Measurements from ENCODE around the gene ACTN1. TPM values are rescaled to one million over a fixed set of nuclear protein-coding genes. Genes with fewer than 3 reads are reported as not detected.
A peak's percentile ranks its signal among the peaks of the same experiment; 100 is the strongest.

The ACTN1 gene
- total RNA-seq, 1 experiment from 2014 or later = 212 TPM

DNA sequence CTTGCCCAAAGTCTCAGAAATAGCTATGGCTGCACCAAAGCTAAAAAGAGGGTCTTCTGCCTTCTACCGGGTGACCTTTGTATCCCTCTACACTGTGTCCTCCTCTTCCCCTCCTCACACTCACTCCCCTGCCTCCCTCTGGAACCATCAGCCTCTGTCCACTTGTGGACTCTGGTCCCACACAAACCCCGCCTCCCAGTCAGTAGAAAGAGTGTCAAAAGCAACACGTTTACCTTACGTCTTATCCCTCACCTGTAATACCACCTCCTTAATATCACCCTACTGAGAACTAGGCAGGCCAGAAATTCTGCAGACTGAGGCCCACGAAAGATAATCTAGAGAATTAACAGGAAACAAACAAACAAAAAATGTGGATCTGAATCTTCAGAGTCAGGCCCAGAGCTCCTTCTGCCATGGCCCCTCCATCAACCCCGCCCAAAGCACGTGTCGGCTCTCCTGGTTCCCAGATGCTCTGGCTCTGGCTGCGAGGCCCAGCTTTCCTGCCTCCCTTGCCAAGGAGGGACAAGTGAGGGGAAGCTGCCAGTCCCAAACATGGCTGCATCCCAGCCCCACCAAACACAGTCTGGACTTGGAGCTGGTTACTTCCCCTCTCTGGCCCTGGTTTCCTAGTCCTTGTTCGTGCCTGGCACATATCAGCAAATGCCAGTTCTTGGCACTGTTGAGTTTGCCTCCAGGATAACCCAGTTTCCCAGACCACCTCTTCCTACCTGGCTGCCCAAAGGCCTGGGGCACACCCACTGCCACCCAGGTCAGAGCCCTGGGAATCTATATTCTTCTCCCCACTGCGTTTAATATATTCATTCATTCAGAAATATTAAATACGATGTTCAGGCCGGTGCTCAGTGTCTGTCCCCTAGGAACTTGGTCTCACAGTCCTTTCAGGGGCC lies 2.7 kb downstream of the ACTN1 start:
- TSS peak; percentile 80 for BruUV-seq (replicated peaks)
- Histone ChIP-seq H3K4me1 (ENCODE audit: control insufficient read depth, insufficient read depth, low read length) (peaks cover 24% of the 10 kb centered on the region), H3K27me3 (ENCODE audit: control insufficient read depth, insufficient read depth, low read length) (no peaks in the 10 kb centered on the region), H3K9me3 (ENCODE audit: control insufficient read depth, insufficient read depth, low read depth, low read length) (no peaks in the 10 kb centered on the region), H3K27ac (ENCODE audit: low read length) (peak overlapping the region; percentile 90), H3K4me3 (ENCODE audit: low read depth in 2 of 2, low read length in 2 of 2) (peak overlapping the region; percentile 82), H3K36me3 (ENCODE audit: control insufficient read depth, insufficient read depth, low read length) (peaks cover 11% of the 10 kb centered on the region)
- ChIA-PET CTCF (interaction anchor here (0.9 kb wide), 1 partner anchor 65 kb away, joined by 4 read pairs; no protein-coding TSS in a partner anchor), POLR2A (interaction anchor here (0.6 kb wide), 1 partner anchor 34 kb away, joined by 4 read pairs; no protein-coding TSS in a partner anchor)
- ATAC-seq (no peak), DNase-seq (ENCODE audit: low read depth, low spot score) (no peak)
- intact Hi-C loops (cut with micrococcal nuclease; ENCODE audit: unreplicated experiment) = no loop called here
- TF ChIP-seq SIN3A (IDR thresholded peaks at IDR 0.05; ENCODE audit: borderline replicate concordance, insufficient read depth, low read depth, low read length) (no peak), POLR2AphosphoS5 (IDR thresholded peaks at IDR 0.05; ENCODE audit: low read depth, low read length) (no peak), REST (IDR thresholded peaks at IDR 0.05; ENCODE audit: insufficient read depth in 1 of 2, low read depth in 2 of 2, low read length in 1 of 2) (no peak), TCF7L2 (IDR thresholded peaks at IDR 0.05; ENCODE audit: low read depth, low read length) (no peak), CTCF (IDR thresholded peaks at IDR 0.05) (no peak)
- in situ Hi-C loops (cut with HindIII; ENCODE audit: low pct_unique_long_range_greater_than_20kb, low sequenced_read_pairs) = no loop called here

DNA sequence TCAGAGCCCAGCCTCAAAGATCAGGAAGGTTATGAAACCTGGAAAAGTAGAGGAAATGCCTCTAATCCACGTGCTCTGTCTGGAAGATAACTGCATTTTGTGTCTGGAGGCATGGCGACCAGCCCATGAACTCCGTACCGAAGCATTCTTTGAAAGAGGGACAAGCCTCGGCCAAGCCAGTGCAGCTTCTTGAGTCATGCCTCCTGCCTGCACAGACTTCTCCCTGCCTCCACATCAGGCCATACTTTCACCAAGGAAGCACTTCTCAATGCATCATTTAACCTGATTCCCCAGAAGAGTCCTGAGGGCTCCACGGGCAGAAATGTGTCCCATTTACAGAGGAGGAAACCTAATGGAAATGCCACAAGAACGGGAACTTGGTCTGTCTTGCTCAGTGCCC lies 3.4 kb downstream of the ACTN1 start:
- H3K36me3 ChIP-seq (ENCODE audit: control insufficient read depth, insufficient read depth, low read length) = peaks cover 13% of the 10 kb centered on the region
- peaks cover 25% of the 10 kb centered on the region for H3K4me1 ChIP-seq (ENCODE audit: control insufficient read depth, insufficient read depth, low read length)
- DNase-seq (ENCODE audit: low read depth, low spot score) = no peak
- POLR2A ChIA-PET = interaction anchor here (0.6 kb wide), 1 partner anchor 34 kb away, joined by 4 read pairs; no protein-coding TSS in a partner anchor
- CTCF ChIA-PET = no interaction called here
- H3K4me3 ChIP-seq (ENCODE audit: low read depth in 2 of 2, low read length in 2 of 2) = peak overlapping the region; percentile 7 to 82; a peak in 2 of 4 replicates
- no TSS peak for BruUV-seq (replicated peaks)
- no peaks in the 10 kb centered on the region for H3K9me3 ChIP-seq (ENCODE audit: control insufficient read depth, insufficient read depth, low read depth, low read length)
- no peak for ATAC-seq
- TF ChIP-seq REST (IDR thresholded peaks at IDR 0.05; ENCODE audit: insufficient read depth in 1 of 2, low read depth in 2 of 2, low read length in 1 of 2) (no peak), TCF7L2 (IDR thresholded peaks at IDR 0.05; ENCODE audit: low read depth, low read length) (no peak), CTCF (IDR thresholded peaks at IDR 0.05) (no peak), SIN3A (IDR thresholded peaks at IDR 0.05; ENCODE audit: borderline replicate concordance, insufficient read depth, low read depth, low read length) (no peak), POLR2AphosphoS5 (IDR thresholded peaks at IDR 0.05; ENCODE audit: low read depth, low read length) (no peak)
- in situ Hi-C loops (cut with HindIII; ENCODE audit: low pct_unique_long_range_greater_than_20kb, low sequenced_read_pairs) (no loop called here), intact Hi-C loops (cut with micrococcal nuclease; ENCODE audit: unreplicated experiment) (no loop called here)
- peak overlapping the region; percentile 90 for H3K27ac ChIP-seq (ENCODE audit: low read length)
- H3K27me3 ChIP-seq (ENCODE audit: control insufficient read depth, insufficient read depth, low read length) = no peaks in the 10 kb centered on the region
